ENCODE data around the gene PDSS2.
"Not testable (repeated sequence)": the region's sequence is repeated elsewhere in the genome, so short reads cannot be mapped to it uniquely, and the experiment has no call there.

PDSS2 gene

DNA sequence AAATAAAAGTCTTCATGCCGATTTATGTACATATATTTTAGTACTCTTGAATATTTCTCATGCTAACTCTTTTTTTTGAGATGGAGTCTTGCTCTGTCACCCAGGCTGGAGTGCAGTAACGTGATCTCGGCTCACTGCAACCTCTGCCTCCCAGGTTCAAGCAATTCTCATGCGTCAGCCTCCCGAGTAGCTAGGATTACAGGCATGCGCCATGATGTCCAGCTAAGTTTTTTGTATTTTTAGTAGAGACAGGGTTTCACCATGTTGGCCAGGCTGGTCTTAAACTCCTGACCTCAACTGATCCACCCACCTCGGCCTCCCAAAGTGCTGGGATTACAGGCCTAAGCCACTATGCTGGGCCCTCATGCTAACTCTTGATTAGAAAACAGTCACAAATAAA, 179.4 kb downstream of the PDSS2 start:
- not testable (repeated sequence) for DNase-seq (ENCODE audit: low read depth in 1 of 2, low spot score in 1 of 2)

DNA sequence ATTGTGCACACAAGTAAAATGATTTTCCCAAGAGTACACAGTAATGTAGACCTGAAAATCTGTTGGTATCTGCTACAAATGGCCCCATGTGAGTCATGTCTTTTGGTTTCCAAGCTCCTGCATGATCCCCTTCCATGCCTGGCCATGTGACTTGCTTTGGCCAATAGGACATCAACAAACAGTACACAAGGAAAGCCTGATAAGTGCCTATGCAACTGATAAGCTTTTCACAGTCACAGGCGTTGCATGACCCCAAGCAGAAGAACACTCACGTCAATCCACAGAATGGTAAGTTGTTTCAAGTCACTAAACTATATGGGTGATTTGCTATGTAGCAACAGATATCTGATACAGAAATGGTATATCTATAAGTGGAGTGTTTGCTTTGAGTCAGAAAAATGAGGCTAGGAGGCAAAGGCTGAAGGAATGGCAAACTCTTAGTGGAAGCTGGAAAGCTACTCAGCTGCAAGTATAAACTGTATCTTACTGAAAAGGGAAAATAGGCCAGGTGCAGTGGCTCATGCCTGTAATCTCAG, 184.0 kb downstream of the PDSS2 start:
- no peak for DNase-seq (ENCODE audit: low read depth in 1 of 2, low spot score in 1 of 2)

DNA sequence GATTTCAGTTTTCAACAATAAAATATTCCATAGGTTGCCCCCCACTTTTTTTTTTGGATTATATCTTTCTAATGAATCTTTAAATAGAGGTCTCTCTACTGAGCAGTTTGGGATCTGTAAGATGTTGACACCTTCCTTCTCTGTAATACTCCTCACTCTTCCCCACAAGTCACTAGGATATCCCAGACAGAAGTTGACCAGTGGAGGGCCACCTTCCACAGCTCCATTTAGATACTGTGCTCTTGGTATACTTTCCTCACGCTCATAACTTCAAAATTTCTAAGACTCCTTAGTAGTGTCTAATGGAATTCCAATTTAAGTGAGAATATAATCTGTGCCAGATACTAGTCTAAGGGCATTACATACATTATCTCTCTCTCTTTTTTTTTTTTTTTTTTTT, 185.1 kb downstream of the PDSS2 start:
- no peak for DNase-seq (ENCODE audit: low read depth in 1 of 2, low spot score in 1 of 2)

DNA sequence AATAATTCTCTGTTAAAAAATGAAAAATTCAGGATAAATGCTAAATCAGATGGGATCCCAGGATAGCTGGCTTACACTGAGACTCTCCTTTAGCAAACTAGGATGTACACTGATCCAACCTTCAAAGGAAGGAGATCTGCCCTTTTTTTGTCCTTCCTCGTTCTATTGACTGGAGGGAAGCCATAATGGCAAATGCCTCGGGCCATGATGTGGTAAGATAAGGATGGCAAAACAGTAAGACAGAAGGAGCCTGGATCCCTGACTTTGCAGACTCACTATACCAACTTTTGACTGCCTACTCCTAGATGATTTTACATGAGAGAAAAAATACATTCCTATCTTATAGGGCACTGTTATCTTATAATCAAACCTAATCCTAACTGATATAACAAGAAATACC, 187.1 kb downstream of the PDSS2 start:
- no peak for DNase-seq (ENCODE audit: low read depth in 1 of 2, low spot score in 1 of 2)

DNA sequence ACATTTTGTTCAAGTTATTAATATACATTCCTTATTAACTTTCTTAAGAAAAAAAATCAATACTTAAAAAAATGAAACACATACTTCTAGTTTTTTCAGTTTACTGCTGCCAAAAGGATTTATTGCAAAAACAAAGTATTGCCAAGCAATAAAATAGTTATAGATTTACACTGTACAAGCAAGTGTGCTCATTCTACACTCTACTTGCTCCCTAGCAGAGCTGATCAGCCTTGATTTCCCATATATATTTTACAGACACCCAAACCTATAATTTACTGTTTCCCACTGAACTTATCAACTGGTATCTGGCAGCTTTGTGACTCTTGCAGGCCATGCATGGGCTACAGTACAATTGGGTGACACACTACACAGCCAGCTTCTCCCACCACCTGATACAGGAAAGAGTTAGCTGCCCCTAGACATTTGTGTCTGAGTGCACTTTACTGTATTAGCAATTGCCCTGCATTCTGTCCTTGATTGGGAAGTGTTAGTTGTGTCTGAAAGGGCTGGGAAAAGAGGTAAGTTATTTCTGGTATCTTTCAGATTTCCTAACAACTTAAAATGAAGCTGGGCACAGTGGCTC, 188.1 kb downstream of the PDSS2 start:
- no peak for DNase-seq (ENCODE audit: low read depth in 1 of 2, low spot score in 1 of 2)

DNA sequence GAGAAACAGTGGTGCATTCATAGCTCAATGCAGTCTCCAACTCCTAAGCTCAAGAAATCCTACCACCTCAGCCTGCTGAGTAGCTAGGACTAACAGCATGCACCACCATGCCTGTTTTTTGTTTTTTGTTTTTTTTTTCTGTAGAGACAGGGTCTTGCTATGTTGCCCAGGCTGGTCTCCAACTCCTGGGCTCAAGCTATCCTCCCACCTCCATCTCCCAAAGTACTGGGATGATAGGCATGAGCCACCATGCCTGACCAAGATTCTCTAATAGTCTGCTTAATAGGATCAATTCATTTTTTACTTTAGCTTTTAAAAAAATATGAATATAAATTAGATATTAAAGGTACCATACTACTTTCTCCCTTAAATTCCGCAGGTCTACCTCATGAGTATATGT, 191.7 kb downstream of the PDSS2 start:
- DNase-seq (ENCODE audit: low read depth in 1 of 2, low spot score in 1 of 2): no peak

DNA sequence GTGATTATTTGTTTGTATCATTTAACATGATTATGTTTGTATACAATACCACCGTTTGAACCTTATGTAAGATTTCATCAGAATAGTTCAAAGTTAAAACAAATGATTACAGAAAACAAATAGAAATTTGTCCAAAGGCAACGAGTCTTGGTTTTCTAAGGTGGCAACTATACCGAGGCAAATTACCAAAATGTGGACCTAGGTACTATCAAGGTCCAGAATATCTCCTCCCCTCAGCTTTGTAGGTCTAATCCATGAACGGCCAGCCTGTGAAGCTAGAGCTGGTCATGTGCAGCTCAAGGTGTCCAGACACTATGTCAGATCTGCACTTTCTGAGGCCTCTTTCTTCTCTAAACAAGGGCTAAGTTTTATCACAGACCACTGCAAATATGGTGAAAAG, 192.4 kb downstream of the PDSS2 start:
- no peak for DNase-seq (ENCODE audit: low read depth in 1 of 2, low spot score in 1 of 2)

DNA sequence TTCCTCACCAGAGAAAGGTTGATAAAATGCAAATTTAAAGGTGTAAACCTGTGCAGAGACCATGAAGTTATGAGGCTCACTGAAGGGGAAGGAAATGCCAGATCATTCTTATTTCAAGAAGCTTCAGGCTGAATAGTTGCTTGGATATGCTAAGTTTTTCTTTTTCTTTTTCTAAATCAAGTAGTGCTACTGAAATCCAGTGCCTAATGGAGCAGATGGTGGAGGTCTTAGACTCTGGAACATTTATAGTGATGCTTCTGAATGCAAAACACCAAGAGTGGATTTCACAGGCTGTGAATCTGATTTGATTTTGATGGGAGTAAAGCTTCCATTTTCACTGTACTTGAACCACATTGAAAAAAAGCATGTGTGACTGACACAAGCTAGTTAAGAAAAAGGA, 192.8 kb downstream of the PDSS2 start:
- DNase-seq (ENCODE audit: low read depth in 1 of 2, low spot score in 1 of 2): no peak

DNA sequence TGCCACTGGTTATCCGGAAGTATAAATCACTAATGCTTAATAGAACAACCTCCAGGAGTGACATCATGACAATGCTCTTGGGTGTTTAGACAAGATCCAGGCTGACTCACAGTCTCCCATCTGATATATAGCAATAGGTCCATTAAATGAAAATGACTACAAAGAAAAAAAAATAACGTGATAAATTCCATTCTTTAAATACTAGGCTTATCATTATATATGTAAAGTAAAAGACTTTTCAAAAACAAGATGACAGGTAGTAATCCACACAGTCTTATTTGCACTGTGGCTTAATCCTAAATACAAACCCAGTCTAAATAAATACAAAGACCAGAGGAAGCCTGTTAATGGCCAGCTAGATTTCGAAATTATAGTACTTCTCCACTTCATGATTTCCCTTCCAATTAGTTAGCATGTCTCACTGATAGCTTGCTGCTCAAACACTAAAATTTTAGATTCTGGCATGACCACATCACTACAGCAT, 195.0 kb downstream of the PDSS2 start:
- no peak for DNase-seq (ENCODE audit: low read depth in 1 of 2, low spot score in 1 of 2)

DNA sequence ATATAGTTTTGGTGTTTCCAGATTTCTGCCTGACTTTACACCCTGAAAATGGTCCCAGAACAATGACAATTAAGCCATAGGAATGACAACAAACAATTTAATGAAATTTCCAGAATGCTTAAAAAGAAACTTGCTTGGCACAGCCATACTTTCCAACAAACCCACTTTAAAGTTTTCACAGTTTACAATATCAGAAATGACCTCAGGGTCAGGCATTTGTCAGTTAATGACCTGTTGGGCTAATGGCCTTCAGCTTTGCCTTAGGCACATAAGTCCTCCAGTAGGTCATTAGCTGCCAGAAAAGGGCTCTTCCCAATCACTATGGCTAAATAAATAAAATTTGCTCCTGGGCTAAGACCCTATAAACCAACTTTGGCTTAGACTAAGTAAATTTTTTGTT, 199.4 kb downstream of the PDSS2 start:
- no peak for DNase-seq (ENCODE audit: low read depth in 1 of 2, low spot score in 1 of 2)

DNA sequence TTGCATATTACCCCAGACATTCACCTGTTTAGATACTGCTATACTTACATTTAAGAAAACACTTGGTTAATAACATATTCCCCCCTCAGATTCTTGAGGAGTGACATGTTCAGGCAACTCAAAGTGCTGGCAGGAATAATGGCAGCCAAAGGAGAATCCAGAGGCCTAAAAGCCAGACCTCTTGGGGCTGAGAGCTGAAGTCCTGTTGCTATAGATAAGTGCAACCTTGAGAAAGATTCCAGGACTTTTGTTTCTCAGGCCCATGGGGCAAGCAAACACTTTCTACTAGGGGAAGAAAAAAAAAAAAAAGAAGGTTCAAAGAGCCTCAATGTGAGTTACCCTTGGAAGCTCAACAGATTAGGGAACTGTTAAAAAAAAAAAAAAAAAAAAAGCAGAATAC, 211.2 kb downstream of the PDSS2 start:
- no peak for DNase-seq (ENCODE audit: low read depth in 1 of 2, low spot score in 1 of 2)

DNA sequence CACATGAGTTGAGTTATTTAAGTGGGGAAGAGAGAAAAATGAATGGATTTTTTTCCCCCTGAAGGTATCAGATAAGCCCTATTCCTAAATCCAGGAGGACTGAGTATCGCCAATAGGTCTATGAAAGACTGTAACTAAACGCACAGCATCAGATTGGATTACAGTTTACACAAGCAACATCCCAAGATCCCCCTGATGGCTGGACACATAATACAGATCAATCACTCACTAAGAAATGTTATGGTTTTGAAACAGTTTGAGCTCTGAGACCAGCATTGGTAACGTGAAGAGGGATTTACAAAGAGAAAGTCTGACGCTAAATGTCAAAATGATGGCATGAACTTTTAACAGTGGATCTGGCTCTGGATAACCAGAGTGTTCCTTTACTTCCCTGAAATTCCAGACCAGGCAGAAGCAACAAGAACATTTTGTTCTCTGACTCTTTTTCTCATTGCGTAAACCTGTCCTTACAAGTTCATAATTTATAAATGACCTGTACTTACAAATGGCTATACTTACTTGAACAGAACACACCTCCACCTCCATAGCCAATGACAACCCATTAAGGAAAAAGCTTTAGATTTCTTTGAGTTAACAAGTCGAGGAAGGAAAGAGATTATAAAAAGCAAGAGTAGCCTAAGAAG, 212.3 kb downstream of the PDSS2 start:
- DNase-seq (ENCODE audit: low read depth in 1 of 2, low spot score in 1 of 2): no peak

DNA sequence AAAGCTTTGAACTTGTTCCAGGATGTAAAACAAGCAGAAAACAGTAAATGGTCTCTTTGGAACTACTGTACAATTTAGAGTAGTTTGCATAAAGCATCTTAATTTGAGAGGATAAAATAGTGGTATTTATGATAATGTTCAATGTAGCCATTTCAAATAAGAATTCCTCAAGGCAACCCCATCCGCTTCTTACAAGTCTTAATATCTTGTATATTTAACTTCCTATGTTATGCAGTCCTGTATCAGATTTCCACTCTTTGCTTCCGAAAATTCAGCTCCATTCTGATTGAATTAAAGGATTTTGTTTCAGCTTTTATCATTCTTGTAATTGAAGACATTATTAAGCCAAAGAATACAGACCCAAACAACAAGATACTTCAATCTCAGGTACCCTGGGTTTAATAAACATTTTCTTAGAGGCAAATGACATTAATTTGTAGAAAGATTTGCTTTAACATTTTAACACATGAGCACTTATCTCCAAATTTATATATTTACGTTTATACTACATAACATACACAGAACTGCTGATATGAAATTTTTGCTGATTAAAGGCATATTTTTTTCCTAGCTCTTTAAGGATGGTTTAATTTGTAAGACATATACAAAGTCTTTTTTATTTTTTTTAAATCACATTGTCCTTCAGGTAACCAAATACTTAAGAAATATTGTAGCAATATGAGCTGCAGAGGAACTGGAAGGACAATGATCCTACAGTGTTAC, 213.0 kb downstream of the PDSS2 start:
- no peak for DNase-seq (ENCODE audit: low read depth in 1 of 2, low spot score in 1 of 2)

DNA sequence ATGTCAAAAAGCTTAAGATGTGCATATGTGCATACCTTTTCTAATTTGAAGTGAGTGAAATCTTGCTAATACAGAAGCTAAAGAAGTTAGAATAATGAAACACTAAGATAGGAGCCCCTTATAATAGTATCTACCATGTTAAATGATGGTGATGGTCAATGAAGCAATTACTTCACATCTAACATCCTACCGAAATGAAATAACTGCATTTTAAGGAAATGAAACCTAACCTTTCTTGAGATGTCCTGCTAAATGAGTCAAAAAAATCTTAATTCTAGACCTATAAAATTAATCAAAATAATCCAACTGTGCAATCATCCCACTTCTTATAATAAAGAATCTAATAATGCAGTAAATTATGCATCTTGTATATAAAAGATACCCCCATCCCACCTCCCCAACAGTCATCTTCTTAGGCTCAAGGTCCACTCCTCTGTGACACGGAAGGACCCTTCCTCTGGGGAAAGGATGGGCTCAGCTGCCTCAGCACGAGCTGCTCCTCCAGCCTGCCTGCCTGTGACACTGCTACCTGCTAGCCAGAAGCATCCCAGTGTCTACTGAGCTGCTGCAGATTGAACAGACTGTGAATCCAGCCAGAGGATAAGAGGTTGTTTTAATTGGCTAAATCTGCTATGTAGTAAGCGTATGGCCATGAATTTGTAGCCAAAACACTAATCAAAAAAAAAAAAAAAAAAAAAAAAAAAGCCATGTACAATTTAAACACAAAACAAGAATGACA, 214.5 kb downstream of the PDSS2 start:
- no peak for DNase-seq (ENCODE audit: low read depth in 1 of 2, low spot score in 1 of 2)

DNA sequence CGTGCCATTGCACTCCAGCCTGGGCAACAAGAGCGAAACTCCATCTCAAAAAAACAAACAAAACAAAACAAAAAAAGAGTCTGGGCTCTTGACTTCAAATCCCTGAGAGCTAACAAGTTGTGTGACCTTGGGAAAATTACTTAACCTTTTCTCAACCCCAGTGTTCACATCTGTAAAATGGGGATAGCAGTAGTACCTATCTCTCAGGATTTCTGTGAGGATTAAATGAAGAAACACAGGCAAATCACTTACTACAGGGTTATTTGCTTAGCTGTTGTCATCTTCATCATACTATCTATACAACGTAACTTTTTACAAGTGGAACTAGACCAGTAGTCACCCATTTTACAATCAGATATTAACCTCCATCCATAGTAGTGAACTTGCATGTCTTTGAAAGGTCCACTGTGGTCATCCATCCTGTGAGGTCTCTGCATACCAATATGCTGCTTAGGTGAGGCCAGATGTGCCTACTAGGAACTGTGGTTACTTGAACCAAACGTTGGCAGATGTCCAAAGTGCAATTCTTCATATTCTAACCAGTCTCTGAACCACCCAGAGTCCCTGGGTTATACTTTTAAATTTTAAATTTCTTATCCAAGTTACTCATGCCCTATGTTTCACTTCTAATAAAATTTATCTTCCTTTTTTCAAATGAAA, 215.2 kb downstream of the PDSS2 start:
- DNase-seq (ENCODE audit: low read depth in 1 of 2, low spot score in 1 of 2): no peak

DNA sequence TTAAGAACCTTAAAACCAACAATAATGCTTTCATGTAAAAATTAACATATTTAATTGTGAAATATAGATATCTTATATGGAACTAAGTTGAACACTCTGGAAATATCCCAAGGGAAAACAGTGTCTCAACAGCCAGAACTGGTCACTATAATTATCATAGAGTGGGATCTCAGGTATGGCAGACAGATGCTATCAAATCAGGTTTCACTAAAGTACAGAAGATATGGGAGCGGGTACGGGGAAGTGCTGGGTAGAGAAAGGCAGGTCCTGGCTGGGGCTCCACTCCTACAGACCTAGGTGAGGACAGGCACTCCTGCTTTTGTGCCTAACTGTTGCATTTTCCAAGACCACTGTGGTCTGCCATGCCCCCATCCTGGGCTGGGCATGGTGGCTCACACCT, 215.9 kb downstream of the PDSS2 start:
- DNase-seq (ENCODE audit: low read depth in 1 of 2, low spot score in 1 of 2): no peak

DNA sequence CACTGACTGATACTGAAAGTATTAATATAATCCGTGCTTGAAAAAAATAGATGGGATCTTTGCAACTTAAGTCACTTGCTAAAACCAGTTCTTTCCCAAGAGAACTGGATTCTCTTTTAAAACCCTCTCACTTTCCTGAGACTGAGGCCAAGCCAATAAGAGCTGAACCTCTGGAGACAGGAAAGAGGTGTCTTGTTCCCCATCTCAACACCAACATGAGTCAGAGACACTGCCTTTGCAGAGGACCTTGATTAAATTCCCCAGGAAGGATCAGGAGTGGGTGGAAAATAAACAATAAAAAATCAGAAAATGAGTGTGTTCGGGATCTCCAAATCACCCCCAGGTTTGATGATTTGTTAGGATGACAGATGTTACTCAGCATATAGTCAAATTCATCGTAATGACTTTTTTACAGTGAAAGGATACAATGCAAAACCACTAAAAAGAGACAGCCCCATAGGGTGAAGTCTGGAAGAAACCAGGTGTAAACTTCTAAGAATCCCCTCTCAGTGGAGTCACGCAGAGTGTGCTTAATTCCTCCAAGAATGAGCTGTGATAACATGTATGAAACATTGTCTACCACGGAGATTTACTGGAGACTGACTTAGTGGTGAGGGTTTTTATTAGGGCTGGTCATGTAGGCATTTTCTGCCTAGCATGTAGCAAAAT, 221.2 kb downstream of the PDSS2 start:
- DNase-seq (ENCODE audit: low read depth in 1 of 2, low spot score in 1 of 2): no peak

DNA sequence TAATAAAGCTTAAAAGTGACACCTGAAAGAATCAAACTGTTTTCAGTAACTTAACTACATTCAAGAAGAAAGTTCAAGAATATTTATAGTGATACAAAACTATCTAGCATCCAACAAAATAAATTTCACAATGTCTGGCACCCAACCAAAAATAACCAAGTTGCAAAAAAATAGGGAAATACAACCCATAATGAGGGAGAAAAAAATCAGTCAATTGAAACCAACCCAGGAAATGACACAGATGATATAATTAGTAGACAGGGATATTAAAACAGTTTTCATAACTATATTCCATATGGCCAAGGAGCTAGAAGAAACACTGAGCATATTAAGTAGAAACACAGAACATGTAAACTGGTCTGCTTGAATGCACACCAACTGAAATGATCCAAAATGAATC, 223.9 kb downstream of the PDSS2 start:
- DNase-seq (ENCODE audit: low read depth in 1 of 2, low spot score in 1 of 2): no peak

DNA sequence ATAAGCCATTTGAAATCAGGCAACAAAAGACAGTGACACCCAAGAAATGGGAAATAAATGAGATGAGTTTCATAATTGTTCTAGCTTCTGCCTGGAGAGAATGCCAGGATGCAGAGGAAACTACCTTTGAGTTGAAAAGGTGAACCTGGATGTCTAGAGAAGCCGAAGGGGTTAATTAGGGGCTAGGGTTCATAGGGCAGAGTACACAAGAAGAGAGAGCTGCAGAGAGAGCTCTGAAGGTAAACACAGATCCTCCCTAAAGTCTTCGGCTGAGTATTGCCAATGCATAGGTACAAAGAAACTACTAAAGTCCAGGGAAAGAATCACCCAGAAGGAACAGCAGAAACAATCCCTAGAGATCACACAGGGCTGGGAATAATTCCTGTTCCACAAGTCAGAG, 224.4 kb downstream of the PDSS2 start:
- DNase-seq (ENCODE audit: low read depth in 1 of 2, low spot score in 1 of 2): no peak

DNA sequence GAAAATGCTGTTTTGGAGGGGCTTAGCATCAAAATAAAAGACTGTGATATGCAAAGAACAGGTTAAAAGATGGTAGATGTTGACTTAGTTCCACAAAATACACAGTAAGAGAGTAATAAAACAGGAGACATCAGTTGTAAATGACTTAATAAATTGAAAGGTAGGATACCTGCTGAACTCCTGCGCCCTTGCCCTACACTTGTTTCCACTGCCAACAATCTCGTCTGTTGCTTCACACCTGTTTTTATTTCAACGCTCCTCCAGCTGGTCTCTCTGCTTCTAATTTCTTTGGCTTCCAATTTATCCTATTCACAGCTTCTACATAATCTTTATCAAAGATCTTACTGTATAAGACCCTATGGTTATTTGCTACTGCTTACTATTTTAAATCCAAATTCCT, 228.1 kb downstream of the PDSS2 start:
- no peak for DNase-seq (ENCODE audit: low read depth in 1 of 2, low spot score in 1 of 2)

DNA sequence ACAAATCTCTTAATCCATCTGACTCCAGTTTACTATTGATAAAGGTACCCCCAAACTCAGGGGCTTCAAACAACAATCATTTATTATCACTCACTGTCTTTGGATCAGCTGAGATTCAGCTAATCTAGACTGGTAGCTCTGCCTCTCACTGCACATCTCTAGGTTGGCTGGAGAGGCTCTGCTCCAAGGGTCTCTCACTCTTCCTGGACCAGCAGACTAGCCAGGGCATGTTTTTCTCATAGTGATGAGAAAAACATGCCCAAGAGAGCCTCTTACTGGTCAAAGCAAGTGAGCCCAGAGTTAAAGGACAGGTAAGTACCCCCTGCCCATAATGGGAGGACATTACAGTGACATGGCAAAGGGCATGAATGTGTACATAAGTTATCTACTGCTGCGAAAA, 228.9 kb downstream of the PDSS2 start:
- no peak for DNase-seq (ENCODE audit: low read depth in 1 of 2, low spot score in 1 of 2)

Measured in activated CD4-positive, alpha-beta T cell treated with anti-CD3 and anti-CD28 coated beads, Interleukin-2, amount 50 U/mL, for 24 hours (primary cell).